HUES6 (cell line): ENCODE results near the gene GPR15.

Experiments used
- H3K27ac ChIP-seq: 2 replicates; pipeline ENCODE4 v1.7.0; 2013; ENCODE audit warnings: low read depth, mild to moderate bottlenecking, low read length, inconsistent platforms
- H3K27me3 ChIP-seq: 2 replicates; pipeline ENCODE4 v1.6.1; 2013; ENCODE audit warnings: low read length; ENCODE audit not compliant: control insufficient read depth, insufficient read depth
- H3K36me3 ChIP-seq: 2 replicates; pipeline ENCODE4 v1.6.1; 2013; ENCODE audit warnings: low read length; ENCODE audit not compliant: control insufficient read depth, insufficient read depth
- H3K4me1 ChIP-seq: 2 replicates; pipeline ENCODE4 v1.6.1; 2013; ENCODE audit warnings: low read length; ENCODE audit not compliant: control insufficient read depth, insufficient read depth
- H3K4me3 ChIP-seq: 2 replicates; pipeline ENCODE4 v1.5.1; 2013; ENCODE audit warnings: low read depth, low read length
- H3K9ac ChIP-seq: one replicate; pipeline ENCODE4 v1.6.1; 2013; ENCODE audit warnings: mild to moderate bottlenecking, low read length
- H3K9me3 ChIP-seq: 2 replicates; pipeline ENCODE4 v1.6.1; 2013; ENCODE audit warnings: low read depth, low read length; ENCODE audit not compliant: control insufficient read depth, insufficient read depth

Gene GPR15

DNA sequence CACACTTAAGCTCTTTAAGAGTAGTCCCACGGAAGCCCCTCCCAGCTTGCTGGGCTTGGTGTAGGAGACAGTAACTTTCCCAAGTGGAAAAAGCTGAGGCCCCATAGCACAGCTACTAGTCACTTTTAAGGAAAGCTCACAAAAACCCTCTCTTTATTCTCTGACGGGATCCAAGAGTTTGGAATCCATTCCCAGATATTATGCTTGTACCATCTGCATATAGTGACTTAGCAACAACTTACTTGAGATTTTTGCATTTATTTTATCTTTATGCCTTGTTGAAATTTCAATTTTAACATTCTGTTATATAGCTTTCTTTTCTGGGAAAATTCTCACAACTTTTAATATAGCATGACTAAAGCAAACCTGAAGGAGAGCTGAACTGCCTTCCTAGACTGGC lies 19.5 kb downstream of the GPR15 start:
- no peaks in the 10 kb centered on the region for H3K36me3 ChIP-seq
- H3K9me3 ChIP-seq: no peaks in the 10 kb centered on the region
- H3K9ac ChIP-seq: no peak overlapping the region
- no peaks in the 10 kb centered on the region for H3K4me1 ChIP-seq
- H3K27me3 ChIP-seq: no peaks in the 10 kb centered on the region
- no peak overlapping the region for H3K4me3 ChIP-seq
- no peak overlapping the region for H3K27ac ChIP-seq

- H3K9me3 ChIP-seq: no peaks in the 10 kb centered on the region
- H3K27ac ChIP-seq: no peak overlapping the region
- no peaks in the 10 kb centered on the region for H3K27me3 ChIP-seq
- H3K4me1 ChIP-seq: no peaks in the 10 kb centered on the region
- H3K4me3 ChIP-seq: no peak overlapping the region
- no peaks in the 10 kb centered on the region for H3K36me3 ChIP-seq
- H3K9ac ChIP-seq: no peak overlapping the region
Observed at GRCh38 chr3:98551754-98552153, 20.0 kb downstream of the GPR15 start.

DNA sequence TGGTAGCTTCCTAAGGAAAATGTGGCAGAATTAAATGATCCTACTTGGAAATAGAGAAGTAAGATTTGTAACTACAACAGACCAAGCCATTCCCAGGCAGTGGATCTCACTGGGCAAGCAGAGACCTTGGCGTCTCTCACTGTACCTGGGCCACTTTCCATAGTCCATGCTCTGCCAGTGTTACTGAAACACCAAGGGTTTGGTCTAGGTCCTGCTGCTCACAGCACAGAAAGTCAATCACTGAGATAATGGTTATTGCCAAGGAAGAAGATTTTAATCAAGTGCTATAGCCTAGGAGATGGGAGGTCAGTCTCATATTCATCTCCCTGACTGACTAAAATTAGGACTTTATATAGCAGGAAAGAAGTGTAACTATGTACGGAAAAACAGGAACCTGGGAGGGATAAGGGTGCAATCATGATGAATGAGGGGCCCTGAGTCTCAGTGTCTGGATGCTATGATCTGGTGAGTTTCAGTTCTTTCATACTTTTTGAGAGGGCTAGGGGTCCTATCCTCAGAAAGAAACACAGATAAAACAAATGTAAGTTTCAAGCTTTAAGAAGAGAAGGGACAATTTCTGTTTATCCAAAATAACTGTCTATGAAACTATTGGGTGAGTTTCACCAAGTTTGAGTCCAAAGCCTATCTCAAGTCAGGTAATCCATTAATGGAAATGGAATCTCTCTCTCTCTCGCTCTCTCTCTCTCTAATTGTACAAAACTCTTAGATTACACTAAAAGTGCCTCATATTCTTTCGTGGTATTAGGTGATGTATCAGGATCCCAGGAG lies 20.6 kb downstream of the GPR15 start:
- no peak overlapping the region for H3K4me3 ChIP-seq
- H3K9ac ChIP-seq: no peak overlapping the region
- H3K9me3 ChIP-seq: no peaks in the 10 kb centered on the region
- no peaks in the 10 kb centered on the region for H3K36me3 ChIP-seq
- no peaks in the 10 kb centered on the region for H3K4me1 ChIP-seq
- H3K27ac ChIP-seq: no peak overlapping the region
- no peaks in the 10 kb centered on the region for H3K27me3 ChIP-seq

DNA sequence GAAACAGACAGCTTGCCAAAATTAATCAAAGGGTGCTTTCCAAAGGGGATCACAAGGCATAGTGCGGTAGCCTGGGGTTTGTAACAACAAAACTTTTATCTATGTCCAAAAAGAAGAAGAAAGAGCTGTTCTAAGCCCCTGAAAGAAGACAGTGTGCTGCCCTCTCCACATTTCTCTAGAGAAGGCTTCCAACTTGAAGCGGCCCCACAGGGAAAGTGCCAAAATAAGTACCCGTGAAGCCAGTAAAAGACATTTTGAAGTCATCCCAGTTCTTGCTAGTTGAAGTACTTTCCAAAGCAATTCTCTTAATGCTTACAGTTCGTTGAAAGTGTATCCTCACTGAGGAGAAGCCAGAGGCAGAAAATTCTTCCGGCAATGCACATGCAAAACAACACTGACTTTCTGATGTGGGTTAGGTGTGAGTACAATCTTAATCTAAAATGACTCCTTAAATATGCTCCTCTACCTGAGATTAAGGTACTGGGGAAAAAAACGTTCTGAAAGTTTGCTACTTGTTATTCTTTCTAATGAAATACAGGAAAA lies 21.3 kb downstream of the GPR15 start:
- no peak overlapping the region for H3K9ac ChIP-seq
- no peak overlapping the region for H3K27ac ChIP-seq
- H3K4me1 ChIP-seq: no peaks in the 10 kb centered on the region
- no peaks in the 10 kb centered on the region for H3K36me3 ChIP-seq
- no peak overlapping the region for H3K4me3 ChIP-seq
- no peaks in the 10 kb centered on the region for H3K27me3 ChIP-seq
- H3K9me3 ChIP-seq: no peaks in the 10 kb centered on the region

DNA sequence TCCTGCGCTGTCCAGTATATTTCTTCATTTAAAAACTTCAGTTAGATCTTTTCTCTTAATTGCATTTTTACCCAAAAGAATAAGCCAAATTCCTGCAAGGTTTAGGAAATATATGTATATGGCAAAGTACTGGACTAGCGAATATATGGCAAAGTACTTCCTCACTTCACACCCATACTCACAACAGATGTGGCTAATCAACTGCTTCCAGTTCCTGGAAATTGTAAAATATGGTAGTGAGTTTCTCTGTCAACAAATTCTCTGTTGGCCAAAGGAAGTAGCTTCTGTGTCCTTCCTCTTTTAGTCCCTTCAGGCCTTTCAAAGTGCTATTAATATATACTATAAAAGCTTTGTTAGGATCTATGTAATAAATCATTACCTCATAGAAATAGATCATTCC lies 22.0 kb downstream of the GPR15 start:
- Histone ChIP-seq H3K27me3 (no peaks in the 10 kb centered on the region), H3K36me3 (no peaks in the 10 kb centered on the region), H3K9ac (no peak overlapping the region), H3K27ac (no peak overlapping the region), H3K4me3 (no peak overlapping the region), H3K4me1 (no peaks in the 10 kb centered on the region), H3K9me3 (no peaks in the 10 kb centered on the region)

DNA sequence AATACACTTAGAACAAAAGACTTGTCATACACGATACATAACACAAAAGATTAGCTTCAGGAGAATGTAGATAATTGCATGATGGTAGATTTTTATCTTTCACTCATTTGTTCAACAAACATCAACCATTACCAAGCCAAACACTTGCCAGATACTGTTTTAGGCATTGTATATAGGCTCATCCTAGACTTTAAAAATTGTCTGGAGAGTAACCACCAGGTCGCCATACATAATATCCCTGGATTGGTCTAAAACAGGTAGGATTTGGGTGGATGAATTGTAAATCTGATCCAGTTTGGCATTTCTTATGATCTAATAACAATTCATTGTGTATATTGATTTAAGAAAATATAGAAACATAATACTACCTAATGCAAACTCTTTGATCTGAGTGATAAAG lies 22.8 kb downstream of the GPR15 start:
- no peak overlapping the region for H3K9ac ChIP-seq
- H3K4me1 ChIP-seq: no peaks in the 10 kb centered on the region
- H3K9me3 ChIP-seq: no peaks in the 10 kb centered on the region
- no peak overlapping the region for H3K27ac ChIP-seq
- H3K27me3 ChIP-seq: no peaks in the 10 kb centered on the region
- no peak overlapping the region for H3K4me3 ChIP-seq
- H3K36me3 ChIP-seq: no peaks in the 10 kb centered on the region

DNA sequence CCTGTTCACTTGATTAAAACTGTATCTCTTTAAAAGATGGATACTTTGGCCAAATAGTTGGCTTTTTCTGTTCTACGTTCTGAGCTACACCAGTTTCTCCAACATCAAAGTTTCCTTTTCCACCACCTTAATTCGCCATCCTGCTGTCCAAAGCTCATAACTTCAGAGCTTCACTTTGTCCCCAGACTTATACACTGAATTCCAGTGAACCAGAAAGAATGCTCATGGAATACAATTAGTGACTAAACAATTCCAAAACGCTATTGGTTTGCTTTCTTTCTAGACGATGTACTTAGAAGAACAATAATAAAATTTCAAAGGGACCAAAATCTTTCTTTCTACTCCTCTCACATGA lies 23.2 kb downstream of the GPR15 start:
- Histone ChIP-seq H3K27ac (no peak overlapping the region), H3K4me3 (no peak overlapping the region), H3K27me3 (no peaks in the 10 kb centered on the region), H3K9ac (no peak overlapping the region), H3K9me3 (no peaks in the 10 kb centered on the region), H3K4me1 (no peaks in the 10 kb centered on the region), H3K36me3 (no peaks in the 10 kb centered on the region)

DNA sequence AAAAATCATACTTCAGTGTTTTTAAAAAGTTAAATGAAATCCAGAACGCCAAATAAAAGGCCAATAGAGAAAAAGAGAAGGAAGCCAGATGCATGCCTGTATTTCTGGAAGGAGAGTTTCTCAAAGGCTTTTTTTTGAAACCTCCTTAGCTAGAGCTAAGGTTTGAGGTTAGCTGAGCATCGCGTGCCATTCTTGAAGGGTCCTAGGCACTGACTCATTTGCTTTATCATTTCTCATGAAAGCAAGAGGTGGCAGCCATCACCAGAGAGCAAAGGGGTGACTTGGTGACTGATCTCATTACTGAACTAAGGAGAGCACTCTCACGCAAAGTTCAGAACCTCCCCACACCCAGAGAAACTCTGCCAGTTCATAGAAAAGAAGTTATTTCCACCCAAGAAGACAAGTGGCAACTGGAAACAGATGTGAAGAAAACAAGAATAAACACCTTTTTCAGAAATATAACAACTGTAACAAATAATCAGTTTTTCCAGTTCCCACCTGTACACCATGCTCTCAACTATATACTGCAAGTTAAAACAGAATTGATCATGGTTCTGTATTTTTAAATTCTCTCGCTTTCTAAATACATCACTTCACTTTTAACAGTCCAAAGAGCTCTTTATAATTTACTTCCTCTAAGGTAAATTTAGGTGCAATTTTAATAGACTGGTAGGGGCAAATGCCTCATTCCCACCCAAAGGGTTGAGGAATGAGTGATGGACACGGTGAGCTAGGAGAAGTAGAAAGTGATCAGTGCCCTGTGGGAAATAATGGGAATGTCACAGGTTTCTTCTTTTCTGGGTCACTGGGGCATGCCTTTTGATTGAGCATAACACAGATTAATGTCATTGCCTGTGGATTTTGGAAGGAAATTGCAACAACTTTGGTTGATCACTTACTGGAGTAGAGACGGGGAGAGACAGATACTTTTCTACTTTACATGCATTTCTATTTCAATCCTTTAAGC lies 24.7 kb downstream of the GPR15 start:
- H3K27ac ChIP-seq: no peak overlapping the region
- no peak overlapping the region for H3K9ac ChIP-seq
- no peak overlapping the region for H3K4me3 ChIP-seq

GRCh38 chr3:98557324-98558010 lies 25.7 kb downstream of the GPR15 start:
- Histone ChIP-seq H3K4me3 (no peak overlapping the region), H3K27ac (no peak overlapping the region), H3K36me3 (no peaks in the 10 kb centered on the region), H3K27me3 (no peaks in the 10 kb centered on the region), H3K9me3 (no peaks in the 10 kb centered on the region), H3K4me1 (no peaks in the 10 kb centered on the region), H3K9ac (no peak overlapping the region)

More for the DNA sequence above, 24.7 kb downstream of the GPR15 start:
- no peaks in the 10 kb centered on the region for H3K27me3 ChIP-seq
- H3K9me3 ChIP-seq: no peaks in the 10 kb centered on the region
- H3K36me3 ChIP-seq: no peaks in the 10 kb centered on the region
- no peaks in the 10 kb centered on the region for H3K4me1 ChIP-seq

GRCh38 chr3:98558100-98558827 lies 26.5 kb downstream of the GPR15 start:
- Histone ChIP-seq H3K27me3 (no peaks in the 10 kb centered on the region), H3K9ac (no peak overlapping the region), H3K4me3 (no peak overlapping the region), H3K27ac (no peak overlapping the region), H3K4me1 (no peaks in the 10 kb centered on the region), H3K36me3 (no peaks in the 10 kb centered on the region), H3K9me3 (no peaks in the 10 kb centered on the region)
